K562 (cell line): ENCODE results near the gene MIB2. TPM values are rescaled to one million over a fixed set of nuclear protein-coding genes. Genes with fewer than 3 reads are reported as not detected.

Experiments
- ATAC-seq: fragments of 200-7000 bp; cut with Tn5 transposase; 3 replicates; pipeline ENCODE4 v1.9.1; 2020; ENCODE audit warnings: moderate library complexity
- BruUV-seq: library from RNA; stranded (reverse); fragments of 400-500 nt; replicated peaks from 2 replicates; lab custom pipeline; 2021; lab: Mats Ljungman, UMichigan
- CTCF ChIA-PET: fragments of 300-600 bp; formaldehyde crosslinking; extraction: SDS; loops from one replicate; lab custom pipeline; 2021; ENCODE audit warnings: low intra/inter-chr PET ratio; lab: Yijun Ruan, JAX
- POLR2A ChIA-PET: fragments of 300-600, 350-650 bp; sonication (Branson Sonifier 250); formaldehyde crosslinking; extraction: SDS; loops from one replicate; lab custom pipeline; 2021; ENCODE audit warnings: antibody characterized with exemption, inconsistent platforms; lab: Yijun Ruan, JAX
- DNase-seq, 4 experiments: peaks; one replicate each; pipeline versions ENCODE4 v3.0.0 to v3.0.0-alpha.2; 2011 to 2018; ENCODE audit warnings: low spot score in 3 of 4, mixed read lengths in 3 of 4; ENCODE audit errors: extremely low read depth in 1 of 4
- FAIRE-seq: peaks from 2 replicates; lab custom pipeline; 2011; peaks lifted over from hg19 to GRCh38; lab: Jason Lieb, UNC
- H2AFZ ChIP-seq: 2 replicates; pipeline ENCODE4 v1.6.0; 2011; ENCODE audit warnings: low read depth, low read length, control low read depth, inconsistent platforms
- H3K27ac ChIP-seq: fragments of 200-600 bp; 3 replicates; pipeline ENCODE4 v1.8.0; 2011; ENCODE audit warnings: low read depth, mild to moderate bottlenecking, control low read depth, inconsistent platforms, low read length, moderate library complexity, mixed read lengths; ENCODE audit errors: extremely low read depth
- H3K27me3 ChIP-seq, 2 experiments: fragments of 300-600 bp in 1 of 2; 2 replicates in 1 of 2; 3 replicates in 1 of 2; pipeline versions ENCODE4 v1.6.0 to v1.8.0; 2011; ENCODE audit warnings: inconsistent platforms in 2 of 2, low read length in 2 of 2, mild to moderate bottlenecking in 1 of 2, mixed read lengths in 1 of 2, moderate library complexity in 1 of 2; ENCODE audit not compliant: control insufficient read depth in 2 of 2, insufficient read depth in 2 of 2
- H3K36me3 ChIP-seq: fragments of 300-600 bp; 3 replicates; pipeline ENCODE4 v1.8.0; 2011; ENCODE audit warnings: mild to moderate bottlenecking, low read length, inconsistent platforms; ENCODE audit not compliant: control insufficient read depth, insufficient read depth
- H3K4me1 ChIP-seq, 2 experiments: fragments of 200-600 bp in 1 of 2; replicated peaks in 1 of 2; 2 replicates in 1 of 2; 3 replicates in 1 of 2; pipeline versions ENCODE4 v1.5.1 to v1.8.0; 2011; ENCODE audit warnings: inconsistent platforms in 2 of 2, low read length in 2 of 2, mild to moderate bottlenecking in 1 of 2, mixed read lengths in 1 of 2, moderate library complexity in 1 of 2; ENCODE audit not compliant: control insufficient read depth in 2 of 2, insufficient read depth in 2 of 2
- H3K4me2 ChIP-seq: 2 replicates; pipeline ENCODE4 v1.6.1; 2011; ENCODE audit warnings: low read length, control low read depth, inconsistent platforms, mixed read lengths; ENCODE audit not compliant: insufficient read depth
- H3K4me3 ChIP-seq: fragments of 200-600 bp; sonication (generic), shearing (Covaris generic); 2 replicates; pipeline ENCODE4 v1.5.1; 2016; ENCODE audit warnings: control low read depth, inconsistent platforms
- H3K79me2 ChIP-seq: fragments of 200-600 bp; 3 replicates; pipeline ENCODE4 v1.8.0; 2011; ENCODE audit warnings: low read length, inconsistent platforms; ENCODE audit not compliant: control insufficient read depth, insufficient read depth
- H3K9ac ChIP-seq, 2 experiments: 2 replicates each; pipeline versions ENCODE4 v1.6.0 to v1.6.1; 2011; ENCODE audit warnings: low read depth in 2 of 2, low read length in 2 of 2, control low read depth in 1 of 2, inconsistent platforms in 1 of 2, mild to moderate bottlenecking in 1 of 2, mixed read lengths in 1 of 2; ENCODE audit not compliant: insufficient read depth in 1 of 2
- H3K9me1 ChIP-seq: one replicate; pipeline ENCODE4 v1.6.0; 2011; ENCODE audit warnings: inconsistent platforms, mild to moderate bottlenecking, low read length, moderate library complexity; ENCODE audit not compliant: control insufficient read depth, insufficient read depth
- H3K9me3 ChIP-seq: replicated peaks from 2 replicates; pipeline ENCODE4 v1.5.1; 2011; ENCODE audit warnings: low read depth, low read length, inconsistent platforms; ENCODE audit not compliant: control insufficient read depth, insufficient read depth
- H4K20me1 ChIP-seq: replicated peaks from 2 replicates; pipeline ENCODE4 v1.6.1; 2011; ENCODE audit warnings: low read length, inconsistent platforms, mixed read lengths; ENCODE audit not compliant: control insufficient read depth, insufficient read depth
- E2F6 ChIP-seq, 2 experiments: IDR thresholded peaks; 2 replicates each; pipeline ENCODE4 v1.6.1; 2011; ENCODE audit warnings: borderline replicate concordance in 1 of 2, control low read depth in 1 of 2, low read depth in 1 of 2, low read length in 1 of 2, mild to moderate bottlenecking in 1 of 2, mixed read lengths in 1 of 2, moderate library complexity in 1 of 2; ENCODE audit not compliant: insufficient read depth in 1 of 2, insufficient read length in 1 of 2, poor library complexity in 1 of 2, severe bottlenecking in 1 of 2; ENCODE audit errors: extremely low read depth in 1 of 2
- L3MBTL2 ChIP-seq: fragments of 450-650 bp; IDR thresholded peaks from 2 replicates; pipeline ENCODE4 v1.6.1; 2016; ENCODE audit warnings: mild to moderate bottlenecking, moderate library complexity
- MAX ChIP-seq: sonication (generic); formaldehyde crosslinking; IDR thresholded peaks from 2 replicates; pipeline ENCODE4 v1.9.0; 2022; ENCODE audit warnings: mild to moderate bottlenecking, missing genetic modification reagents
- PURB ChIP-seq: sonication (generic); formaldehyde crosslinking; IDR thresholded peaks from 2 replicates; pipeline ENCODE4 v1.9.0; 2021; ENCODE audit warnings: low read depth, mild to moderate bottlenecking, missing genetic modification reagents
- ZNF24 ChIP-seq: fragments of 450-650 bp; IDR thresholded peaks from 2 replicates; pipeline ENCODE4 v1.6.1; 2016
- ZNF639 ChIP-seq, 2 experiments: fragments of 200-800 bp in 1 of 2; sonication (Bioruptor generic) in 1 of 2; sonication (generic) in 1 of 2; formaldehyde crosslinking in 1 of 2; IDR thresholded peaks in 1 of 2; conservative IDR thresholded peaks in 1 of 2; 2 replicates each; pipeline versions ENCODE4 v1.5.0 to v1.6.1; 2016 to 2020; ENCODE audit warnings: missing compliant biosample characterization in 1 of 2, missing genetic modification characterization in 1 of 2, missing genetic modification reagents in 1 of 2
- WGBS: fragments of 100-300 bp; shearing (Covaris generic); methylation state at CpG from one replicate; pipeline ENCODE4 v1.1.6; 2016; ENCODE audit warnings: low coverage, mixed read lengths; ENCODE audit not compliant: insufficient coverage; ENCODE audit errors: missing lambda C conversion rate; 5-methylcytosine and 5-hydroxymethylcytosine counted together
- in situ Hi-C: fragments of 300-500 bp; cut with MboI; formaldehyde crosslinking; loops from 4 replicates; pipeline ENCODE4 v1.15.0; 2018; ENCODE audit warnings: inconsistent platforms, mixed read lengths
- intact Hi-C: fragments of 100-400 bp; cut with micrococcal nuclease; formaldehyde crosslinking; loops from 2 replicates; pipeline ENCODE4 v1.14.2; 2022
- polyA plus RNA-seq, 8 experiments: library from polyadenylated mRNA; depleted of rRNA in 4 of 8; stranded (reverse) in 5 of 8; unstranded in 3 of 8; fragments of >200 nt; fragmentation: Nextera tagmentation in 2 of 8; fragmentation: Illumina TruSeq in 1 of 8; extraction: Ambion mirVana in 2 of 8; extraction: Trizol in 1 of 8; gene quantifications; 2 replicates each; pipeline versions ENCODE4 v1.2.1 to v1.2.3, GENCODE V29; 2011 to 2014; ENCODE audit warnings: inconsistent platforms in 1 of 8, missing spikeins in 1 of 8
- total RNA-seq, 7 experiments: library from RNA; depleted of rRNA in 6 of 7; stranded (reverse); fragments of >200 nt in 6 of 7; fragmentation: Illumina TruSeq in 2 of 7; extraction: Trizol in 2 of 7; gene quantifications; 2 replicates each; pipeline versions ENCODE4 v1.2.1 to v1.2.3, GENCODE V29; 2011 to 2021; ENCODE audit warnings: low replicate concordance in 1 of 7

The MIB2 gene
- total and polyA plus RNA-seq, 9 of the 15 experiments (the other 6 are each of a cell fraction or from before 2014, with no cell fraction given), result 0.04 to 17.0 (median 4.9) TPM; not detected in 1

GRCh38 chr1:1593834-1594601, 21.3 kb upstream of the MIB2 start (continued):
- TF ChIP-seq MAX (CRISPR knock-in tag), result no peak
- TF ChIP-seq ZNF639 (CRISPR knock-in tag; conservative IDR thresholded peaks at IDR 0.05 in 1 of 2, IDR thresholded peaks at IDR 0.05 in 1 of 2), result no peak

GRCh38 chr1:1594602-1595260, 20.6 kb upstream of the MIB2 start:
- peak; percentile 84 for TF ChIP-seq MAX (CRISPR knock-in tag)
- no peak for TF ChIP-seq PURB
- TF ChIP-seq ZNF24, result no peak
- TF ChIP-seq L3MBTL2, result 0 out of 2 replicates have a peak, but pooled peaks have one; percentile 16
- TF ChIP-seq E2F6 (IDR thresholded peaks at IDR 0.05; ENCODE audit: borderline replicate concordance in 1 of 2, extremely low read depth in 1 of 2, insufficient read depth in 1 of 2, insufficient read length in 1 of 2, low read depth in 1 of 2, low read length in 1 of 2, poor library complexity in 1 of 2, severe bottlenecking in 1 of 2), result peak in 1 of 2 experiments; percentile 58
- in situ Hi-C loops (no loop called here), intact Hi-C loops (no loop called here)
- Histone ChIP-seq H4K20me1 (no peaks in the 10 kb centered on the region; the same call in 1 of the 2 replicates), H3K9ac (peak overlapping the region in 1 of 2 experiments; percentile 76; a peak in 2 of 4 replicates), H3K4me1 (peaks cover 11 to 46% of the 10 kb centered on the region in 2 experiments; a peak in 4 of 5 replicates), H2AFZ (peak overlapping the region; percentile 44), H3K9me1 (no peaks in the 10 kb centered on the region), H3K27ac (no peak overlapping the region; the same call in 2 of the 3 replicates), H3K9me3 (peaks cover 2% of the 10 kb centered on the region; the same call in 1 of the 2 replicates), H3K4me3 (no peak overlapping the region), H3K27me3 (no peaks in the 10 kb centered on the region), H3K79me2 (no peaks in the 10 kb centered on the region), H3K4me2 (no peak overlapping the region), H3K36me3 (no peaks in the 10 kb centered on the region)
- peak; percentile 71 for FAIRE-seq
- ATAC-seq, result peak; percentile 31
- DNase-seq, result peak in 1 of 4 experiments; percentile 12
- POLR2A ChIA-PET, result interaction anchor here (0.7 kb wide), 1 partner anchor 443 kb away, joined by 3 read pairs; no protein-coding TSS in a partner anchor
- WGBS, result 41% methylated on average over 9 of the region's 10 CpGs
- CTCF ChIA-PET, result no interaction called here
- BruUV-seq, result no TSS peak
